ENCODE data around the gene MIS18A.

DNA sequence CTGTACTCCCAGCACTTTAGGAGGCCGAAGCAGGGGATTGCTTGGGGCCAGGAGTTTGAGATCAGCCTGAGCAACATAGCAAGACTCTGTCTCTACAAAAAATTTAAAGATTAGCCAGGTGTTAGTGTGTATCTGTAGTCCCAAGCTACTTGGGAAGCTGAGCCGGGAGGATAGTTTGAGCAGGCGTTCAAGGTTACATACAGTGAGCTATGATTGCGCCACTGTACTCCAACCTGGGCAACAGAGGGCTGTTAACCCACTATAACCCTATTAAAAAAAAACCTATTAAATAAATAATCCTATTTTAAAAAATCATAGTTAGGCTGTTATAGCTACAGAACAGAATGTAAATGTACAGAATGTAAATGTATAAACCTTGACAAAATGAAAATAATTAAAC is 2.2 kb downstream of the MIS18A start:
- TF ChIP-seq, protein P1, sequence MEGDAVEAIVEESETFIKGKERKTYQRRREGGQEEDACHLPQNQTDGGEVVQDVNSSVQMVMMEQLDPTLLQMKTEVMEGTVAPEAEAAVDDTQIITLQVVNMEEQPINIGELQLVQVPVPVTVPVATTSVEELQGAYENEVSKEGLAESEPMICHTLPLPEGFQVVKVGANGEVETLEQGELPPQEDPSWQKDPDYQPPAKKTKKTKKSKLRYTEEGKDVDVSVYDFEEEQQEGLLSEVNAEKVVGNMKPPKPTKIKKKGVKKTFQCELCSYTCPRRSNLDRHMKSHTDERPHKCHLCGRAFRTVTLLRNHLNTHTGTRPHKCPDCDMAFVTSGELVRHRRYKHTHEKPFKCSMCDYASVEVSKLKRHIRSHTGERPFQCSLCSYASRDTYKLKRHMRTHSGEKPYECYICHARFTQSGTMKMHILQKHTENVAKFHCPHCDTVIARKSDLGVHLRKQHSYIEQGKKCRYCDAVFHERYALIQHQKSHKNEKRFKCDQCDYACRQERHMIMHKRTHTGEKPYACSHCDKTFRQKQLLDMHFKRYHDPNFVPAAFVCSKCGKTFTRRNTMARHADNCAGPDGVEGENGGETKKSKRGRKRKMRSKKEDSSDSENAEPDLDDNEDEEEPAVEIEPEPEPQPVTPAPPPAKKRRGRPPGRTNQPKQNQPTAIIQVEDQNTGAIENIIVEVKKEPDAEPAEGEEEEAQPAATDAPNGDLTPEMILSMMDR (IDR thresholded peaks at IDR 0.05), result no peak
- TF ChIP-seq, protein P2, sequence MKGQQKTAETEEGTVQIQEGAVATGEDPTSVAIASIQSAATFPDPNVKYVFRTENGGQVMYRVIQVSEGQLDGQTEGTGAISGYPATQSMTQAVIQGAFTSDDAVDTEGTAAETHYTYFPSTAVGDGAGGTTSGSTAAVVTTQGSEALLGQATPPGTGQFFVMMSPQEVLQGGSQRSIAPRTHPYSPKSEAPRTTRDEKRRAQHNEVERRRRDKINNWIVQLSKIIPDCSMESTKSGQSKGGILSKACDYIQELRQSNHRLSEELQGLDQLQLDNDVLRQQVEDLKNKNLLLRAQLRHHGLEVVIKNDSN (CRISPR knock-in tag; IDR thresholded peaks at IDR 0.05), result no peak
- TF ChIP-seq GABPB1 (CRISPR knock-in tag; IDR thresholded peaks at IDR 0.05) (no peak), NFE2L1 (CRISPR knock-in tag; IDR thresholded peaks at IDR 0.05) (no peak), FOXK1 (CRISPR knock-in tag; IDR thresholded peaks at IDR 0.05) (no peak), JAZF1 (CRISPR knock-in tag; IDR thresholded peaks at IDR 0.05) (no peak), OVOL2 (CRISPR knock-in tag; IDR thresholded peaks at IDR 0.05; ENCODE audit: borderline replicate concordance) (no peak), SP1 (CRISPR knock-in tag; conservative IDR thresholded peaks at IDR 0.05) (no peak), NR1H2 (CRISPR knock-in tag; IDR thresholded peaks at IDR 0.05) (no peak), ESRRA (CRISPR knock-in tag; IDR thresholded peaks at IDR 0.05; ENCODE audit: borderline replicate concordance) (no peak)
- TF ChIP-seq, protein P3, sequence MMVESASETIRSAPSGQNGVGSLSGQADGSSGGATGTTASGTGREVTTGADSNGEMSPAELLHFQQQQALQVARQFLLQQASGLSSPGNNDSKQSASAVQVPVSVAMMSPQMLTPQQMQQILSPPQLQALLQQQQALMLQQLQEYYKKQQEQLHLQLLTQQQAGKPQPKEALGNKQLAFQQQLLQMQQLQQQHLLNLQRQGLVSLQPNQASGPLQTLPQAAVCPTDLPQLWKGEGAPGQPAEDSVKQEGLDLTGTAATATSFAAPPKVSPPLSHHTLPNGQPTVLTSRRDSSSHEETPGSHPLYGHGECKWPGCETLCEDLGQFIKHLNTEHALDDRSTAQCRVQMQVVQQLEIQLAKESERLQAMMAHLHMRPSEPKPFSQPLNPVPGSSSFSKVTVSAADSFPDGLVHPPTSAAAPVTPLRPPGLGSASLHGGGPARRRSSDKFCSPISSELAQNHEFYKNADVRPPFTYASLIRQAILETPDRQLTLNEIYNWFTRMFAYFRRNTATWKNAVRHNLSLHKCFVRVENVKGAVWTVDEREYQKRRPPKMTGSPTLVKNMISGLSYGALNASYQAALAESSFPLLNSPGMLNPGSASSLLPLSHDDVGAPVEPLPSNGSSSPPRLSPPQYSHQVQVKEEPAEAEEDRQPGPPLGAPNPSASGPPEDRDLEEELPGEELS (CRISPR knock-in tag; IDR thresholded peaks at IDR 0.05), result no peak
- TF ChIP-seq, protein P4, sequence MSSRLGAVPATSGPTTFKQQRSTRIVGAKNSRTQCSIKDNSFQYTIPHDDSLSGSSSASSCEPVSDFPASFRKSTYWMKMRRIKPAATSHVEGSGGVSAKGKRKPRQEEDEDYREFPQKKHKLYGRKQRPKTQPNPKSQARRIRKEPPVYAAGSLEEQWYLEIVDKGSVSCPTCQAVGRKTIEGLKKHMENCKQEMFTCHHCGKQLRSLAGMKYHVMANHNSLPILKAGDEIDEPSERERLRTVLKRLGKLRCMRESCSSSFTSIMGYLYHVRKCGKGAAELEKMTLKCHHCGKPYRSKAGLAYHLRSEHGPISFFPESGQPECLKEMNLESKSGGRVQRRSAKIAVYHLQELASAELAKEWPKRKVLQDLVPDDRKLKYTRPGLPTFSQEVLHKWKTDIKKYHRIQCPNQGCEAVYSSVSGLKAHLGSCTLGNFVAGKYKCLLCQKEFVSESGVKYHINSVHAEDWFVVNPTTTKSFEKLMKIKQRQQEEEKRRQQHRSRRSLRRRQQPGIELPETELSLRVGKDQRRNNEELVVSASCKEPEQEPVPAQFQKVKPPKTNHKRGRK (CRISPR knock-in tag; IDR thresholded peaks at IDR 0.05; ENCODE audit: borderline replicate concordance), result no peak

Measured in WTC11 (cell line).